B cell (primary cell): ENCODE measurements around the gene EFCAB14. TPM values are rescaled to one million over a fixed set of nuclear protein-coding genes. Genes with fewer than 3 reads are reported as not detected.

Experiments
- ATAC-seq: fragments of 200-7000 bp; cut with Tn5 transposase; one replicate; pipeline ENCODE4 v1.10.0; 2021; ENCODE audit warnings: low read depth, mild to moderate bottlenecking, moderate number of reproducible peaks, moderate library complexity
- CTCF ChIA-PET: fragments of 350-600 bp; sonication (Branson Sonifier 250); formaldehyde crosslinking; loops from one replicate; lab custom pipeline; 2021; ENCODE audit warnings: antibody characterized with exemption, inconsistent platforms; lab: Charles Lee
- POLR2A ChIA-PET: fragments of 350-600 bp; sonication (Branson Sonifier 250); formaldehyde crosslinking; loops from one replicate; lab custom pipeline; 2021; ENCODE audit warnings: antibody characterized with exemption; lab: Charles Lee
- DNase-seq: peaks from one replicate; pipeline ENCODE4 v3.0.0; 2013
- H2AFZ ChIP-seq: 2 replicates; pipeline ENCODE4 v1.6.1; 2012; ENCODE audit warnings: mild to moderate bottlenecking, low read depth, low read length; ENCODE audit not compliant: insufficient read depth, poor library complexity, severe bottlenecking
- H3K27ac ChIP-seq, 2 donors: 1 replicate in 1 of 2; 2 replicates in 1 of 2; pipeline ENCODE4 v1.5.1; 2012 to 2013; ENCODE audit warnings: low read length in 2 of 2, mild to moderate bottlenecking in 2 of 2, moderate library complexity in 1 of 2
- H3K27me3 ChIP-seq, 4 experiments: fragments of 200-600 bp in 1 of 4; sonication (generic) in 1 of 4; replicated peaks in 1 of 4; 1 replicate in 2 of 4; 2 replicates in 2 of 4; pipeline versions ENCODE4 v1.6.1 to v1.7.0; 2013 to 2016; ENCODE audit warnings: low read length in 3 of 4, mild to moderate bottlenecking in 2 of 4, mixed read lengths in 1 of 4, moderate library complexity in 1 of 4; ENCODE audit not compliant: insufficient read depth in 4 of 4, control insufficient read depth in 3 of 4; ENCODE audit errors: control extremely low read depth in 1 of 4
- H3K36me3 ChIP-seq, 2 experiments: replicated peaks in 1 of 2; 1 replicate in 1 of 2; 2 replicates in 1 of 2; pipeline versions ENCODE4 v1.6.1 to v1.7.1; 2013; ENCODE audit warnings: low read length in 1 of 2; ENCODE audit not compliant: insufficient read depth in 2 of 2, control insufficient read depth in 1 of 2; ENCODE audit errors: control extremely low read depth in 1 of 2, extremely low read depth in 1 of 2
- H3K4me1 ChIP-seq, 2 donors: fragments of 200-600 bp in 1 of 2; sonication (generic) in 1 of 2; 1 replicate in 1 of 2; 2 replicates in 1 of 2; pipeline versions ENCODE4 v1.5.1 to v1.6.1; 2013 to 2017; ENCODE audit warnings: low read length in 2 of 2; ENCODE audit not compliant: control insufficient read depth in 2 of 2, insufficient read depth in 2 of 2
- H3K4me2 ChIP-seq: replicated peaks from 2 replicates; pipeline ENCODE3; 2012; ENCODE audit warnings: mild to moderate bottlenecking, low read depth, low read length; ENCODE audit not compliant: poor library complexity, severe bottlenecking
- H3K4me3 ChIP-seq, 5 experiments: fragments of 200-600 bp in 1 of 5; sonication (generic) in 1 of 5; 1 replicate in 3 of 5; 2 replicates in 2 of 5; pipeline versions ENCODE4 v1.5.1 to v1.7.0; 2011 to 2016; ENCODE audit warnings: low read length in 4 of 5, mild to moderate bottlenecking in 4 of 5, low read depth in 2 of 5, control low read depth in 1 of 5, moderate library complexity in 1 of 5; ENCODE audit not compliant: insufficient read depth in 1 of 5; ENCODE audit errors: control extremely low read depth in 1 of 5, extremely low read depth in 1 of 5
- H3K79me2 ChIP-seq: fragments of 200-600 bp; sonication (generic); one replicate; pipeline ENCODE4 v1.6.0; 2016; ENCODE audit warnings: low read length; ENCODE audit not compliant: control insufficient read depth, insufficient read depth
- H3K9ac ChIP-seq: fragments of 200-600 bp; sonication (generic); 2 replicates; pipeline ENCODE4 v1.6.1; 2017; ENCODE audit warnings: mild to moderate bottlenecking, low read length, moderate library complexity
- H3K9me3 ChIP-seq, 3 donors: one replicate each; pipeline versions ENCODE4 v1.6.1 to v1.7.1; 2013; ENCODE audit warnings: low read length in 2 of 3; ENCODE audit not compliant: control insufficient read depth in 2 of 3, insufficient read depth in 1 of 3; ENCODE audit errors: control extremely low read depth in 1 of 3
- H4K20me1 ChIP-seq: 2 replicates; pipeline ENCODE4 v1.6.0; 2012; ENCODE audit warnings: mild to moderate bottlenecking, low read length; ENCODE audit not compliant: insufficient read depth, control insufficient read depth, poor library complexity, severe bottlenecking
- H3K27ac Mint-ChIP-seq: one replicate; pipeline ENCODE4 v1.8.0; 2021; ENCODE audit warnings: mixed read lengths
- H3K27me3 Mint-ChIP-seq: one replicate; pipeline ENCODE4 v1.8.0; 2021; ENCODE audit warnings: mixed read lengths
- H3K4me1 Mint-ChIP-seq: one replicate; pipeline ENCODE4 v1.8.0; 2021; ENCODE audit warnings: mixed read lengths
- H3K4me3 Mint-ChIP-seq: one replicate; pipeline ENCODE4 v1.8.0; 2021; ENCODE audit warnings: mixed read lengths
- H3K9me3 Mint-ChIP-seq: one replicate; pipeline ENCODE4 v1.8.0; 2022; ENCODE audit warnings: mixed read lengths; ENCODE audit not compliant: insufficient read depth
- CTCF ChIP-seq: fragments of 200-600 bp; IDR thresholded peaks from one replicate; pipeline ENCODE4 v1.8.0; 2022; ENCODE audit warnings: antibody characterized with exemption, mild to moderate bottlenecking
- EZH2 ChIP-seq: IDR thresholded peaks from 2 replicates; pipeline ENCODE4 v1.6.1; 2012; ENCODE audit warnings: borderline replicate concordance, low read depth, mild to moderate bottlenecking, moderate library complexity, low read length; ENCODE audit not compliant: insufficient read depth, poor library complexity, severe bottlenecking
- WGBS: methylation state at CpG from one replicate; pipeline ENCODE4 v1.1.5; 2013; ENCODE audit warnings: missing lambda C conversion rate; ENCODE audit not compliant: insufficient coverage; 5-methylcytosine and 5-hydroxymethylcytosine counted together
- intact Hi-C: fragments of 100-400 bp; cut with micrococcal nuclease; formaldehyde crosslinking; loops from one replicate; pipeline ENCODE4 v1.10.0; 2022
- polyA plus RNA-seq: library from polyadenylated mRNA; depleted of rRNA; stranded (reverse); fragments of >200 nt; gene quantifications from 2 replicates; pipeline ENCODE4 v1.2.3, GENCODE V29; 2012
- total RNA-seq, 2 donors: library from RNA; stranded (reverse); fragments of 120-200 nt in 1 of 2; gene quantifications; 1 replicate in 1 of 2; 2 replicates in 1 of 2; pipeline versions ENCODE4 v1.2.3 to v1.2.4, GENCODE V29; 2013 to 2022

The EFCAB14 gene
- total and polyA plus RNA-seq, 2 donors (not counting 1 experiment from before 2014, with no cell fraction given), result 22.8 to 98.8 TPM

- no peak overlapping the region for H3K27ac Mint-ChIP-seq
- ATAC-seq, result no peak
These were observed 29.0 kb downstream of the EFCAB14 start for GRCh38 chr1:46689897-46690296.

GRCh38 chr1:46689356-46689755 lies 29.6 kb downstream of the EFCAB14 start:
- H3K27me3 Mint-ChIP-seq, result no peaks in the 10 kb centered on the region
- H3K27ac ChIP-seq, result no peak overlapping the region
- no peaks in the 10 kb centered on the region for H3K27me3 ChIP-seq
- DNase-seq (no peak), ATAC-seq (no peak)
- WGBS, result 50% methylated on average over 2 of the region's 2 CpGs
- H3K4me1 ChIP-seq, result no peaks in the 10 kb centered on the region
- H3K79me2 ChIP-seq, result peaks cover 3% of the 10 kb centered on the region
- no peak overlapping the region for H3K9ac ChIP-seq
- intact Hi-C loops, result no loop called here
- peaks cover 19% of the 10 kb centered on the region for H4K20me1 ChIP-seq
- H2AFZ ChIP-seq, result no peak overlapping the region
- H3K9me3 ChIP-seq, result no peaks in the 10 kb centered on the region
- H3K4me3 Mint-ChIP-seq, result no peak overlapping the region
- ChIA-PET POLR2A (no interaction called here), CTCF (no interaction called here)
- H3K4me2 ChIP-seq, result no peak overlapping the region
- H3K4me3 ChIP-seq, result no peak overlapping the region
- TF ChIP-seq CTCF (no peak), EZH2 (no peak)
- no peaks in the 10 kb centered on the region for H3K9me3 Mint-ChIP-seq
- H3K4me1 Mint-ChIP-seq, result no peaks in the 10 kb centered on the region
- peaks cover 4 to 92% of the 10 kb centered on the region in 2 experiments for H3K36me3 ChIP-seq
- H3K27ac Mint-ChIP-seq, result no peak overlapping the region

More at GRCh38 chr1:46689897-46690296, 29.0 kb downstream of the EFCAB14 start:
- Mint-ChIP-seq H3K4me3 (no peak overlapping the region), H3K4me1 (no peaks in the 10 kb centered on the region), H3K9me3 (no peaks in the 10 kb centered on the region), H3K27me3 (no peaks in the 10 kb centered on the region)
- Histone ChIP-seq H3K9ac (no peak overlapping the region), H3K9me3 (no peaks in the 10 kb centered on the region), H4K20me1 (peaks cover 19% of the 10 kb centered on the region), H3K36me3 (peaks cover 4 to 87% of the 10 kb centered on the region in 2 experiments), H3K4me3 (no peak overlapping the region), H3K4me2 (no peak overlapping the region), H3K27ac (no peak overlapping the region), H2AFZ (no peak overlapping the region), H3K27me3 (no peaks in the 10 kb centered on the region), H3K79me2 (peaks cover 3% of the 10 kb centered on the region), H3K4me1 (no peaks in the 10 kb centered on the region)
- 75% methylated on average over 1 of the region's 1 CpG for WGBS
- no peak for DNase-seq
- intact Hi-C loops, result no loop called here
- no peak for TF ChIP-seq EZH2
- ChIA-PET POLR2A (no interaction called here), CTCF (no interaction called here)
